ENCODE results near the gene IL4I1.
A peak's percentile ranks its signal among the peaks of the same experiment; 100 is the strongest.
"Not testable (repeated sequence)": the region's sequence is repeated elsewhere in the genome, so short reads cannot be mapped to it uniquely, and the experiment has no call there.

IL4I1 gene

GRCh38 chr19:49896863-49897621, at the start of gene IL4I1:
Gene IL4I1 (minus strand): TSS chr19:49896887. CDS start chr19:49896160, 727 bp downstream.
- FAIRE-seq = no peak

- FAIRE-seq = no peak
Observed at GRCh38 chr19:49946415-49946814, 49.7 kb upstream of the IL4I1 start.

GRCh38 chr19:49944567-49944966, 47.9 kb upstream of the IL4I1 start:
- not testable (repeated sequence) for FAIRE-seq

- no peak for FAIRE-seq
Observed at GRCh38 chr19:49940482-49940791, 43.8 kb upstream of the IL4I1 start.

- no peak for FAIRE-seq
Observed at GRCh38 chr19:49939721-49940481, 43.2 kb upstream of the IL4I1 start.

GRCh38 chr19:49938662-49939061, 42.0 kb upstream of the IL4I1 start:
- no peak for FAIRE-seq

- peak; percentile 19 for FAIRE-seq
Observed at GRCh38 chr19:49937750-49938381, 41.2 kb upstream of the IL4I1 start.

- FAIRE-seq = no peak
Observed at GRCh38 chr19:49936549-49936948, 39.9 kb upstream of the IL4I1 start.

GRCh38 chr19:49933643-49934042, 37.0 kb upstream of the IL4I1 start:
- FAIRE-seq = no peak

- FAIRE-seq = no peak
Observed at GRCh38 chr19:49932731-49933131, 36.0 kb upstream of the IL4I1 start.

- no peak for FAIRE-seq
Observed at GRCh38 chr19:49932041-49932451, 35.4 kb upstream of the IL4I1 start.

- FAIRE-seq = no peak
Observed at GRCh38 chr19:49931293-49932040, 34.8 kb upstream of the IL4I1 start.

GRCh38 chr19:49930483-49931011, 33.9 kb upstream of the IL4I1 start:
- no peak for FAIRE-seq

- FAIRE-seq = peak; percentile 92
Observed at GRCh38 chr19:49929611-49930482, 33.2 kb upstream of the IL4I1 start.

GRCh38 chr19:49929121-49929610, 32.5 kb upstream of the IL4I1 start, which contains the start of the genes ATF5 and NUP62:
Gene ATF5 (plus strand): TSS chr19:49929205. CDS start chr19:49930851, 1,646 bp downstream.
Gene NUP62 (minus strand): TSS chr19:49929504. CDS start chr19:49909807, 19,697 bp downstream.
- FAIRE-seq = no peak

GRCh38 chr19:49927526-49928264, 31.0 kb upstream of the IL4I1 start:
- FAIRE-seq = no peak

GRCh38 chr19:49926515-49926914, 29.8 kb upstream of the IL4I1 start:
- no peak for FAIRE-seq

GRCh38 chr19:49925486-49925885, 28.8 kb upstream of the IL4I1 start:
- FAIRE-seq = no peak

GRCh38 chr19:49924881-49925210, 28.2 kb upstream of the IL4I1 start:
- FAIRE-seq = not testable (repeated sequence)

- no peak for FAIRE-seq
Observed at GRCh38 chr19:49924004-49924880, 27.6 kb upstream of the IL4I1 start.

All from G401.6 (cell line).